GM12864 (cell line): ENCODE data around the gene CENPP.
"Not testable (repeated sequence)": the region's sequence is repeated elsewhere in the genome, so short reads cannot be mapped to it uniquely, and the experiment has no call there.

Source experiments
- DNase-seq: peaks from one replicate; pipeline ENCODE4 v3.0.0-alpha.2; 2011; ENCODE audit warnings: low read depth
- H3K4me3 ChIP-seq: 2 replicates; pipeline ENCODE4 v1.5.1; 2011; ENCODE audit warnings: mild to moderate bottlenecking, low read depth, low read length, control low read depth
- CTCF ChIP-seq: IDR thresholded peaks from 2 replicates; pipeline ENCODE4 v1.5.1; 2011; ENCODE audit warnings: low read depth, mild to moderate bottlenecking, moderate library complexity, low read length, control low read depth, inconsistent platforms; ENCODE audit errors: missing control alignments

The CENPP gene

GRCh38 chr9:92558612-92559374 lies 233.0 kb downstream of the CENPP start:
- TF ChIP-seq CTCF: no peak
- no peak overlapping the region for H3K4me3 ChIP-seq
- DNase-seq: no peak

- DNase-seq: no peak
- H3K4me3 ChIP-seq: no peak overlapping the region
- TF ChIP-seq CTCF: no peak
Observed at GRCh38 chr9:92561374-92562330, 235.9 kb downstream of the CENPP start.

GRCh38 chr9:92562461-92562967 lies 236.8 kb downstream of the CENPP start:
- no peak for DNase-seq
- no peak for TF ChIP-seq CTCF
- H3K4me3 ChIP-seq: no peak overlapping the region

DNA sequence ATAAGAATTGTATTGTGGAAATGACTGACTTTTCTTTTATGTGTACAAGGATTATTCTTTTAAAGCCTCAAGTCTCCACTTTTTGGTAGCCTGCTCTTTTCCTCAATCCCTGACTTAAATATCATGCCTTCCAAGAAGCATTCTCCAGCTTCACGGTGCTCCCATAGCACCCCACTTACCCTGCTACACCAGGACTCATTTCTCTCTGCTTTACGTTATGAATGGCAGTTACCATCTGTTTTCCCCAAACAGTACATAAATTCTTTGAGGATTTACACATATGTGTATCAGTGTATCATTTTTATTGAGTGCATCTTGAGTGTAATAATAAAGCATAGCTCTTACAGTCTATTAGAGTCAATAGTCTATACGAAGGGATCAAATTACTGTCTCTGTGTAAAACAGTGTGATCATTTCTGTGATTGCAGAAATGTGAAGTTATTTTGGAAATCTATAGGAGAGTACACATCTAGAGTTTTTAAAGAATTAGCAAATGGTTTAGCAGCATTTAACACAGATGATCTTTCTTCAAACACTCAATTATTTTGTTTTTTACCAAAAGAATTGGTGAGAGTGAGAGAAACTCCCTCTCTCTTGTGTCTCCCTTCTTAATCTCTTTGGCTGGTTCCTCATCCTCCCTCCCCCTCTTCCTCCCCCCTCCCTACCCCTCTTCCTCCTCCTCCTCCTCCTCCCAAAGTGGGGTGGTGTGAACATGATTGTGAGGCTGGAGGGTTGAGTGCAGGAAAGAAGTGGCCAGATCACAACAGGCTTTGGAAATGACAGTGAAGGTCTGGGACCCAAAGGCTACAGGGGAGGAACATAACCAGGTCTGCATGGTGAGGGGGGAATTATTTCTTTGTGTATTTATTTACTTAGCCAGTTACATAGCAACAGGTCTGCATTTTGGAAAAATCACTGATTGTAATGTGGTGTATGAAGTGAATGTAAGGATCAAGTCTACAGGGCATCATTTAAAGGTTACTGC lies 237.7 kb downstream of the CENPP start:
- no peak for TF ChIP-seq CTCF
- no peak overlapping the region for H3K4me3 ChIP-seq
- no peak for DNase-seq

DNA sequence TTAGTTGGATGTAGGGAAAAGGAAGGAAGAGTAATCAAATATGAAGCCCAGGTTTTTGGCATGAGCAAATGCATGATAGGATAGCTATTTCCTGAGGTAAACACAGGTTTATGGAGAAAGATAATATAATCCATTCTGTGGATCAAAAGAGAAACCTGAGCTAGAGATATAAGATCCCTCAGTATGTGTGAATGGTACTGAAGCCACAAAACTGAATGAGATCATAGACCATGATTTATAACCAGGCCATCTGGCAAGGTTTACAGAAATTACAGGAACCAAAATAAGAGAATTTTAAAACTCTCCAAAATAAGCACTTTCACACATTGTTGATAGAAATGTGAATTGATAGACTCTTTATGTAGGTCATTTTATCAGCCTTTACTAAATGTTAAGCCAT lies 238.8 kb downstream of the CENPP start:
- DNase-seq: no peak
- no peak for TF ChIP-seq CTCF
- H3K4me3 ChIP-seq: no peak overlapping the region

DNA sequence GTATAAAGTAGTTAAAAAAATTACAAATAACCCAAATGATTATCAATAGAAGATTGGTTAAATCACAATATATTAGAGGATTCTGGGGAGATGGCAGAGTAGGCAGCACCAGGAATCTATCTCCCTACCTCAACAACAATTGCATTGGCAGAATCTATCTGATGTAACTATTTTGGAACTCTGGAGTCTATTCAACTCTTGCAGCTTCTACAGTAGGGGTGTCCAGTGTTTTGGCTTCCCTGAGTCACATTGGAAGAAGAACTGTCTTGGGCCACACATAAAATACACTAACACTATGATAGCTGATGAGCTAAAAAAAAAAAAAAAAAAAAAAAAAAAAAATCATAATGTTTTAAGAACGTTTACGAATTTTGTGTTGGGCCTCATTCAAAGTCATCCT lies 239.2 kb downstream of the CENPP start:
- no peak for TF ChIP-seq CTCF
- DNase-seq: no peak
- no peak overlapping the region for H3K4me3 ChIP-seq

- H3K4me3 ChIP-seq, DNase-seq: not testable (repeated sequence)
Observed at GRCh38 chr9:92571871-92572270, 246.1 kb downstream of the CENPP start.

GRCh38 chr9:92573612-92574011 lies 247.9 kb downstream of the CENPP start:
- H3K4me3 ChIP-seq, DNase-seq: not testable (repeated sequence)
